HEK293T (cell line): ENCODE results near the gene PPP1R13B.

Experiments
- FOXM1 ChIP-seq: fragments of 450-650 bp; IDR thresholded peaks from 2 replicates; pipeline ENCODE4 v1.6.1; 2017; ENCODE audit warnings: mild to moderate bottlenecking, borderline replicate concordance
- HDGF ChIP-seq: fragments of 450-650 bp; IDR thresholded peaks from 2 replicates; pipeline ENCODE4 v1.6.1; 2017; ENCODE audit warnings: antibody characterized with exemption, borderline replicate concordance
- L3MBTL2 ChIP-seq: fragments of 450-650 bp; conservative IDR thresholded peaks from 2 replicates; pipeline ENCODE4 v1.6.1; 2016; ENCODE audit warnings: mild to moderate bottlenecking
- LEF1 ChIP-seq: fragments of 450-650 bp; IDR thresholded peaks from 2 replicates; pipeline ENCODE4 v1.6.1; 2017; ENCODE audit warnings: mild to moderate bottlenecking, borderline replicate concordance
- SP1 ChIP-seq: fragments of 450-650 bp; IDR thresholded peaks from 2 replicates; pipeline ENCODE4 v1.6.1; 2017

- no peak for TF ChIP-seq FOXM1
- no peak for TF ChIP-seq SP1
- no peak for TF ChIP-seq LEF1
- TF ChIP-seq HDGF = no peak
- no peak for TF ChIP-seq L3MBTL2
Observed at GRCh38 chr14:103713304-103714062, 133.9 kb downstream of the PPP1R13B start.
